Measurements from ENCODE around the gene CXCR6.
A peak's percentile ranks its signal among the peaks of the same experiment; 100 is the strongest.

Gene CXCR6

GRCh38 chr3:45922950-45923590 lies 20.2 kb upstream of the CXCR6 start:
- no peak for DNase-seq (ENCODE audit: low spot score)

- DNase-seq (ENCODE audit: low spot score): no peak
Measured at GRCh38 chr3:45923755-45924154, 19.5 kb upstream of the CXCR6 start.

GRCh38 chr3:45927881-45928280 lies 15.4 kb upstream of the CXCR6 start:
- no peak for DNase-seq (ENCODE audit: low spot score)

GRCh38 chr3:45929042-45929679 lies 14.1 kb upstream of the CXCR6 start:
- peak; percentile 80 for DNase-seq (ENCODE audit: low spot score)

GRCh38 chr3:45931496-45931895 lies 11.8 kb upstream of the CXCR6 start:
- no peak for DNase-seq (ENCODE audit: low spot score)

- DNase-seq (ENCODE audit: low spot score): no peak
Measured at GRCh38 chr3:45932112-45932511, 11.2 kb upstream of the CXCR6 start.

- no peak for DNase-seq (ENCODE audit: low spot score)
Measured at GRCh38 chr3:45933591-45933990, 9.7 kb upstream of the CXCR6 start.

GRCh38 chr3:45936261-45936660 lies 7.0 kb upstream of the CXCR6 start:
- DNase-seq (ENCODE audit: low spot score): no peak

GRCh38 chr3:45937206-45938042 lies 5.8 kb upstream of the CXCR6 start:
- DNase-seq (ENCODE audit: low spot score): no peak

- DNase-seq (ENCODE audit: low spot score): no peak
Measured at GRCh38 chr3:45938043-45938435, 5.2 kb upstream of the CXCR6 start.

- DNase-seq (ENCODE audit: low spot score): peak; percentile 79
Measured at GRCh38 chr3:45938864-45939263, 4.4 kb upstream of the CXCR6 start.

GRCh38 chr3:45939341-45939771 lies 3.9 kb upstream of the CXCR6 start:
- DNase-seq (ENCODE audit: low spot score): peak; percentile 83

GRCh38 chr3:45940004-45940780 lies 3.1 kb upstream of the CXCR6 start:
- no peak for DNase-seq (ENCODE audit: low spot score)

GRCh38 chr3:45940781-45941365 lies 2.4 kb upstream of the CXCR6 start:
- no peak for DNase-seq (ENCODE audit: low spot score)

GRCh38 chr3:45942051-45942825 lies 1.0 kb upstream of the CXCR6 start:
- DNase-seq (ENCODE audit: low spot score): peak; percentile 64

GRCh38 chr3:45944830-45945620 lies 1.8 kb downstream of the CXCR6 start:
- DNase-seq (ENCODE audit: low spot score): no peak

- DNase-seq (ENCODE audit: low spot score): no peak
Measured at GRCh38 chr3:45946307-45946706, 3.0 kb downstream of the CXCR6 start.

GRCh38 chr3:45946875-45947274 lies 3.6 kb downstream of the CXCR6 start:
- no peak for DNase-seq (ENCODE audit: low spot score)

GRCh38 chr3:45947361-45947760 lies 4.1 kb downstream of the CXCR6 start:
- DNase-seq (ENCODE audit: low spot score): no peak

- no peak for DNase-seq (ENCODE audit: low spot score)
Measured at GRCh38 chr3:45948311-45948781, 5.1 kb downstream of the CXCR6 start.
